ENCODE measurements around the gene KCNK7.

Gene KCNK7

GRCh38 chr11:65625628-65626342, 30.2 kb upstream of the KCNK7 start:
- H3K4me1 ChIP-seq (ENCODE audit: control insufficient read depth, insufficient read depth, low read length) = peaks cover 6% of the 10 kb centered on the region
- H3K9ac ChIP-seq (ENCODE audit: low read length in 2 of 2) = no peak overlapping the region
- H3K27ac ChIP-seq (ENCODE audit: low read length) = no peak overlapping the region

DNA sequence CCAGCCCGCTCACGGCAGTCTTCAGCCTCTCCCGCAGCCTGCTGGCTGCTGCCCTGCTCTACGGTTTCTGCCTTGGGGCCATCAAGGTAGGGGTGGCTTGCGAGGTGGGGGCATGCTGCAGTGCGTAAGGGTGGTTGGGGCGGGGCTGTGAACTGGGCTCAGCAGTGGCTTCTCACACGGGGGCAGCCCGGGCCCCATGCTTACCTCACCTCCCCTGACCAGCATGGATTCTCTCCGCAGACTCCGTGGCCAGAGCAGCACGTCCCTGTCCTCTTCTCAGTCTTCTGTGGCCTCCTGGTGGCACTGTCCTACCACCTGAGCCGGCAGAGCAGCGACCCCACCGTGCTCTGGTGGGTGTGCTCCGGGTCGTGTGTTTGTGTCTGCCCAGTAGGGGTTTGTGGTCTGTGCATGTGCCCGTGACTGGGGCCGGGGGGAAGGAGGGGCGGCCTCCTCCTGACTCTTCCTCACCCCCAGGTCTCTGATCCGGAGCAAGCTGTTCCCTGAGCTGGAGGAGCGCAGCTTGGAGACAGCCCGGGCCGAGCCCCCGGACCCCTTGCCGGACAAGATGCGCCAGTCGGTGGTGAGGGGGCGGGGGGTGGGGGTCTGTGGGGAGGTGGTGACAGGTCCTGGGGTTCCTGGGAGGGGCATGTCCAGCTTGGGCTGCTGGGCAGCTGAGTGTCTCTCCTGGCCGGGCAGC, 29.5 kb upstream of the KCNK7 start:
- no peak overlapping the region for H3K4me3 ChIP-seq (ENCODE audit: low read length in 2 of 2)
- no peak overlapping the region for H3K27ac ChIP-seq (ENCODE audit: low read length)
- peaks cover 6% of the 10 kb centered on the region for H3K4me1 ChIP-seq (ENCODE audit: control insufficient read depth, insufficient read depth, low read length)
- peaks cover 43 to 56% of the 10 kb centered on the region in 2 donors for H3K36me3 ChIP-seq (ENCODE audit: control insufficient read depth in 2 of 2, insufficient read depth in 2 of 2, low read length in 2 of 2)
- H3K9ac ChIP-seq (ENCODE audit: low read length in 2 of 2) = no peak overlapping the region
- no peaks in the 10 kb centered on the region for H3K9me3 ChIP-seq (ENCODE audit: control insufficient read depth in 2 of 2, low read length in 2 of 2)
- H3K27me3 ChIP-seq (ENCODE audit: control insufficient read depth in 1 of 2, insufficient read depth in 2 of 2, low read length in 2 of 2) = no peaks in the 10 kb centered on the region

More at GRCh38 chr11:65625628-65626342, 30.2 kb upstream of the KCNK7 start:
- no peak overlapping the region for H3K4me3 ChIP-seq (ENCODE audit: low read length in 2 of 2)
- no peaks in the 10 kb centered on the region for H3K9me3 ChIP-seq (ENCODE audit: control insufficient read depth in 2 of 2, low read length in 2 of 2)
- H3K36me3 ChIP-seq (ENCODE audit: control insufficient read depth in 2 of 2, insufficient read depth in 2 of 2, low read length in 2 of 2) = peaks cover 50 to 63% of the 10 kb centered on the region in 2 donors
- no peaks in the 10 kb centered on the region for H3K27me3 ChIP-seq (ENCODE audit: control insufficient read depth in 1 of 2, insufficient read depth in 2 of 2, low read length in 2 of 2)

GRCh38 chr11:65623852-65624616, 28.4 kb upstream of the KCNK7 start:
- Histone ChIP-seq H3K36me3 (ENCODE audit: control insufficient read depth in 2 of 2, insufficient read depth in 2 of 2, low read length in 2 of 2) (peaks cover 32 to 55% of the 10 kb centered on the region in 2 donors), H3K4me1 (ENCODE audit: control insufficient read depth, insufficient read depth, low read length) (peaks cover 6% of the 10 kb centered on the region)

DNA sequence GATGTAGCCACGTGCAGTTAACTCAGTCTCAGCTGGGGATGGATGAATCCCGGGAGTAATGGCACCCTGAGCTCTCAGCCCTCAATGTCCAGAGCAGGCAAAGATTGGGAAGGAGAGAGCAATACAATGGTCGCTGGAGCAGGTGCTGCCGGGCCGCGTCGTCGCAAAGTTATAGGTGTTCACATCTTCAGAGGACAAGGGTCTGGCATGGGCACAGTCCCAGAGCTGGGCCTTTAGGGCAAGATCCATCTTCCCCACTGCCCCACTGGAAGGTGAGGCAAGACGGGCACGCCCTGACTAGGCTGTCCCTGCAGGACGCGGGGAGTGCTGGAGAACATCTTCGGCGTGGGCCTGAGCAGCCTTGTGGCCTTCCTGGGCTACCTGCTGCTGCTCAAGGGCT, 27.6 kb upstream of the KCNK7 start:
- H3K36me3 ChIP-seq (ENCODE audit: control insufficient read depth in 2 of 2, insufficient read depth in 2 of 2, low read length in 2 of 2) = peaks cover 34 to 60% of the 10 kb centered on the region in 2 donors

More at GRCh38 chr11:65623852-65624616, 28.4 kb upstream of the KCNK7 start:
- Histone ChIP-seq H3K27ac (ENCODE audit: low read length) (no peak overlapping the region), H3K9ac (ENCODE audit: low read length in 2 of 2) (no peak overlapping the region), H3K27me3 (ENCODE audit: control insufficient read depth in 1 of 2, insufficient read depth in 2 of 2, low read length in 2 of 2) (no peaks in the 10 kb centered on the region), H3K4me3 (ENCODE audit: low read length in 2 of 2) (no peak overlapping the region), H3K9me3 (ENCODE audit: control insufficient read depth in 2 of 2, low read length in 2 of 2) (no peaks in the 10 kb centered on the region)

GRCh38 chr11:65622011-65622410, 26.4 kb upstream of the KCNK7 start:
- Histone ChIP-seq H3K36me3 (ENCODE audit: control insufficient read depth in 2 of 2, insufficient read depth in 2 of 2, low read length in 2 of 2) (peaks cover 26 to 57% of the 10 kb centered on the region in 2 donors), H3K9me3 (ENCODE audit: control insufficient read depth in 2 of 2, low read length in 2 of 2) (no peaks in the 10 kb centered on the region), H3K4me3 (ENCODE audit: low read length in 2 of 2) (no peak overlapping the region), H3K27me3 (ENCODE audit: control insufficient read depth in 1 of 2, insufficient read depth in 2 of 2, low read length in 2 of 2) (no peaks in the 10 kb centered on the region), H3K27ac (ENCODE audit: low read length) (no peak overlapping the region), H3K9ac (ENCODE audit: low read length in 2 of 2) (no peak overlapping the region), H3K4me1 (ENCODE audit: control insufficient read depth, insufficient read depth, low read length) (peaks cover 12% of the 10 kb centered on the region)

More for the DNA sequence above, 27.6 kb upstream of the KCNK7 start:
- Histone ChIP-seq H3K9ac (ENCODE audit: low read length in 2 of 2) (no peak overlapping the region), H3K4me1 (ENCODE audit: control insufficient read depth, insufficient read depth, low read length) (peaks cover 6% of the 10 kb centered on the region), H3K27ac (ENCODE audit: low read length) (no peak overlapping the region), H3K4me3 (ENCODE audit: low read length in 2 of 2) (no peak overlapping the region), H3K27me3 (ENCODE audit: control insufficient read depth in 1 of 2, insufficient read depth in 2 of 2, low read length in 2 of 2) (no peaks in the 10 kb centered on the region), H3K9me3 (ENCODE audit: control insufficient read depth in 2 of 2, low read length in 2 of 2) (no peaks in the 10 kb centered on the region)

DNA sequence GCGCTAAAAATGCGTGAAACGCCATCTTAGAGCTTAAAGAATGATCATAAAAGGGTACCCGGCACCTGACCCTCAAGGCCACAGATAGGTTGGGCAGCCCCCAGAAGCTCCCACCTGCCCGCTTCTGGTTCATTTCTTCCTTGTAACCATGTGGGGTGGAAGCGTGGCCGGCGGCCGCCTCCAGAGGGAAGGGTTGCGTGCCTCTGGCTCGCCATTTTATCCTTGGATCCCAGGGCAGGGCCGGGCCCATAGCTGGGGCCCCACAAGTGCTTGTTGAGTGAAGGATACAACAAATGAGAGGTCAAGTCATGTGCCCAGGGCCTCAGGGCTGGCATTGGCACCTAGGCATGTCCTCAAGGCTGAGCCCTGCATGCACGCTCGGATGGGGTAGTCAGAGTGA, 25.9 kb upstream of the KCNK7 start:
- no peak overlapping the region for H3K4me3 ChIP-seq (ENCODE audit: low read length in 2 of 2)
- H3K4me1 ChIP-seq (ENCODE audit: control insufficient read depth, insufficient read depth, low read length) = peaks cover 17% of the 10 kb centered on the region
- H3K9ac ChIP-seq (ENCODE audit: low read length in 2 of 2) = no peak overlapping the region
- H3K27ac ChIP-seq (ENCODE audit: low read length) = no peak overlapping the region
- H3K36me3 ChIP-seq (ENCODE audit: control insufficient read depth in 2 of 2, insufficient read depth in 2 of 2, low read length in 2 of 2) = peaks cover 20 to 52% of the 10 kb centered on the region in 2 donors
- no peaks in the 10 kb centered on the region for H3K9me3 ChIP-seq (ENCODE audit: control insufficient read depth in 2 of 2, low read length in 2 of 2)
- H3K27me3 ChIP-seq (ENCODE audit: control insufficient read depth in 1 of 2, insufficient read depth in 2 of 2, low read length in 2 of 2) = no peaks in the 10 kb centered on the region

DNA sequence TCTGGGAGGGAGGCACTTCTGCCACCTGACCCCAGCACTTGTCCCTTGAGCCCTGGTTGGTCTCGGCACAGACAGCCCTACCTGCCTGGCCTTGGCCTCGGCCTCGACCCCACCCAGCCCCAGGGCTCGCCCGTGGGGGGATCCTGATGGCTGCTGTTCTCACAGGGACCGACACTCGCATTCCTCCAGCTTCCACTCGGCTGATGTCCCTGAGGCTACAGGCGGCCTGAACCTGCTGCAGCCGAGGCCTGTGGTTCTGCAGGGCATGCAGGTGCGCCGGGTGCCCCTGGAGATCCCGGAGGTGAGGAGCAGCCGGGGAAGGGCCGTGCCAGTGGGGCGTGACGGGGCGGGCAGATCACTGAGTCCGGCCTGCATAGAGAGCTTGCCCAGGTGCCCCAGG, 25.1 kb upstream of the KCNK7 start:
- peaks cover 16 to 47% of the 10 kb centered on the region in 2 donors for H3K36me3 ChIP-seq (ENCODE audit: control insufficient read depth in 2 of 2, insufficient read depth in 2 of 2, low read length in 2 of 2)
- H3K9me3 ChIP-seq (ENCODE audit: control insufficient read depth in 2 of 2, low read length in 2 of 2) = no peaks in the 10 kb centered on the region
- no peak overlapping the region for H3K4me3 ChIP-seq (ENCODE audit: low read length in 2 of 2)
- H3K27ac ChIP-seq (ENCODE audit: low read length) = no peak overlapping the region
- no peak overlapping the region for H3K9ac ChIP-seq (ENCODE audit: low read length in 2 of 2)
- no peaks in the 10 kb centered on the region for H3K27me3 ChIP-seq (ENCODE audit: control insufficient read depth in 1 of 2, insufficient read depth in 2 of 2, low read length in 2 of 2)
- H3K4me1 ChIP-seq (ENCODE audit: control insufficient read depth, insufficient read depth, low read length) = peaks cover 15% of the 10 kb centered on the region

- Histone ChIP-seq H3K36me3 (ENCODE audit: control insufficient read depth in 2 of 2, insufficient read depth in 2 of 2, low read length in 2 of 2) (peaks cover 16 to 41% of the 10 kb centered on the region in 2 donors), H3K4me1 (ENCODE audit: control insufficient read depth, insufficient read depth, low read length) (peaks cover 15% of the 10 kb centered on the region)
Measured at GRCh38 chr11:65619281-65619928, 23.8 kb upstream of the KCNK7 start.

DNA sequence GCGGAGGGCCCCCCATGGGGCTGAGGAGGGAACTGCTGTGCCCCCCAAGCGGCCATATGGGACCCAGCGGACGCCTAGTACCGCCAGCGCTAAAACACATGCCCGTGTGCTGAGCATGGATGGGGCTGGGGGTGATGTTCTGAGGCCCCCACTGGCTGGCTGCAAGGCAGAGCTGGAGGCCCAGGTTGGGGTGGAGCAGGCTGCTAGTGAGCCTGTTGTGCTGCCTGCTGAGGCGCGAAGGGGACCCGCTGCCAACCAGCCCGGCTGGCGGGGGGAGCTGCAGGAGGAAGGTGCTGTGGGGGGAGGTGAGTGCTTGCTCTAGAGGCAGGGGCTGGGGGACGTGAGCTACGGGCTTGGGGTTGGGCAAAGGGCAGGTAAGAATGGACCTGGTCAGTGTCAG, 23.2 kb upstream of the KCNK7 start:
- Histone ChIP-seq H3K36me3 (ENCODE audit: control insufficient read depth in 2 of 2, insufficient read depth in 2 of 2, low read length in 2 of 2) (peaks cover 11 to 39% of the 10 kb centered on the region in 2 donors), H3K4me1 (ENCODE audit: control insufficient read depth, insufficient read depth, low read length) (peaks cover 21% of the 10 kb centered on the region), H3K4me3 (ENCODE audit: low read length in 2 of 2) (no peak overlapping the region), H3K9ac (ENCODE audit: low read length in 2 of 2) (no peak overlapping the region), H3K27ac (ENCODE audit: low read length) (no peak overlapping the region), H3K27me3 (ENCODE audit: control insufficient read depth in 1 of 2, insufficient read depth in 2 of 2, low read length in 2 of 2) (no peaks in the 10 kb centered on the region), H3K9me3 (ENCODE audit: control insufficient read depth in 2 of 2, low read length in 2 of 2) (no peaks in the 10 kb centered on the region)

More at GRCh38 chr11:65619281-65619928, 23.8 kb upstream of the KCNK7 start:
- Histone ChIP-seq H3K4me3 (ENCODE audit: low read length in 2 of 2) (no peak overlapping the region), H3K27ac (ENCODE audit: low read length) (no peak overlapping the region), H3K9ac (ENCODE audit: low read length in 2 of 2) (no peak overlapping the region), H3K9me3 (ENCODE audit: control insufficient read depth in 2 of 2, low read length in 2 of 2) (no peaks in the 10 kb centered on the region), H3K27me3 (ENCODE audit: control insufficient read depth in 1 of 2, insufficient read depth in 2 of 2, low read length in 2 of 2) (no peaks in the 10 kb centered on the region)

GRCh38 chr11:65617990-65618751, 22.6 kb upstream of the KCNK7 start:
- Histone ChIP-seq H3K4me3 (ENCODE audit: low read length in 2 of 2) (no peak overlapping the region), H3K36me3 (ENCODE audit: control insufficient read depth in 2 of 2, insufficient read depth in 2 of 2, low read length in 2 of 2) (peaks cover 11 to 35% of the 10 kb centered on the region in 2 donors), H3K27me3 (ENCODE audit: control insufficient read depth in 1 of 2, insufficient read depth in 2 of 2, low read length in 2 of 2) (no peaks in the 10 kb centered on the region), H3K4me1 (ENCODE audit: control insufficient read depth, insufficient read depth, low read length) (peaks cover 27% of the 10 kb centered on the region), H3K9me3 (ENCODE audit: control insufficient read depth in 2 of 2, low read length in 2 of 2) (no peaks in the 10 kb centered on the region), H3K9ac (ENCODE audit: low read length in 2 of 2) (no peak overlapping the region), H3K27ac (ENCODE audit: low read length) (no peak overlapping the region)
